ENCODE results near the gene GAL3ST3. TPM values are rescaled to one million over a fixed set of nuclear protein-coding genes. Genes with fewer than 3 reads are reported as not detected.
"Not testable (repeated sequence)": the region's sequence is repeated elsewhere in the genome, so short reads cannot be mapped to it uniquely, and the experiment has no call there.

GAL3ST3 gene
- total RNA-seq, 1 donor from 2014 or later, result not detected

DNA sequence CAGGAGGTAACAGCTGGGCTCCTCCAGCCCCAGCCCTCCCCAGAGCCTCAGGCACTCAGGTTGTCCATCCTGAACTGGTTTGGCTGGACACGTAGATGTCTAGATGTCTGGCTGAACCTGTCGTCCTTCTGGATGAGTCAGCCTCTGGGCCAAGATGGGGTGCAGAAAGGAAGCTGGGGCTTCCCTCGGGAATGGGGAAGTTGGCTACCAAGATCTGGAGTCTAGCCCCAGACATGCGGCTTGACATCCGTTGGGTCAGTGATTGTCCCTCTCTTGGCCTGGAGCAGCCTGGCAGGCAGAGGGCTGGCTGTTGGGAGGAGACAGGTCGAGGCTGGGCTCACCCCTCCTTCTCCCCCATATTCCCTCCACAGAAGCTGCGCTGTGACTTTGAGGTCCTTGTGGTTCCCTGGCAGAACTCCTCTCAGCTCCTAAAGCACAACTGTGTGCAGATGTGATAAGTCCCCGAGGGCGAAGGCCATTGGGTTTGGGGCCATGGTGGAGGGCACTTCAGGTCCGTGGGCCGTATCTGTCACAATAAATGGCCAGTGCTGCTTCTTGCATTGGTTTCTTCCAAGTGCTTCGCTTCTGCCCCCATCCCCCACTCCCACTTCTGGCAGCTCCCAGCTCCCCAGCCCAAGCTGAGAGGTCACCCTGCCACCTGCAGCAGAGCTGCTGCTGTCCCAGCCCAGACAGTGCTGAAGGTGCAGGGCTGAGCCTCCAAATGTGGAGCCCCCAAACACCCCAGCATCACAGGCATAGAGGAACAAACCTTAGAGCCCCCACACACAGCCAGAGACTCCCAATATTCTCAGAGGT lies 35.8 kb downstream of the GAL3ST3 start:
- intact Hi-C loops (cut with DNase I), result no loop called here
- ATAC-seq (peak; percentile 7 to 9), DNase-seq (no peak)
- H3K27ac ChIP-seq, result no peak overlapping the region
- H3K4me1 ChIP-seq, result peaks cover 17% of the 10 kb centered on the region
- peaks cover 22% of the 10 kb centered on the region for H3K27me3 ChIP-seq (ENCODE audit: low read depth)
- no peaks in the 10 kb centered on the region for H3K36me3 ChIP-seq
- H3K4me3 ChIP-seq, result no peak overlapping the region
- H3K9me3 ChIP-seq, result no peaks in the 10 kb centered on the region
- TF ChIP-seq, protein P1, sequence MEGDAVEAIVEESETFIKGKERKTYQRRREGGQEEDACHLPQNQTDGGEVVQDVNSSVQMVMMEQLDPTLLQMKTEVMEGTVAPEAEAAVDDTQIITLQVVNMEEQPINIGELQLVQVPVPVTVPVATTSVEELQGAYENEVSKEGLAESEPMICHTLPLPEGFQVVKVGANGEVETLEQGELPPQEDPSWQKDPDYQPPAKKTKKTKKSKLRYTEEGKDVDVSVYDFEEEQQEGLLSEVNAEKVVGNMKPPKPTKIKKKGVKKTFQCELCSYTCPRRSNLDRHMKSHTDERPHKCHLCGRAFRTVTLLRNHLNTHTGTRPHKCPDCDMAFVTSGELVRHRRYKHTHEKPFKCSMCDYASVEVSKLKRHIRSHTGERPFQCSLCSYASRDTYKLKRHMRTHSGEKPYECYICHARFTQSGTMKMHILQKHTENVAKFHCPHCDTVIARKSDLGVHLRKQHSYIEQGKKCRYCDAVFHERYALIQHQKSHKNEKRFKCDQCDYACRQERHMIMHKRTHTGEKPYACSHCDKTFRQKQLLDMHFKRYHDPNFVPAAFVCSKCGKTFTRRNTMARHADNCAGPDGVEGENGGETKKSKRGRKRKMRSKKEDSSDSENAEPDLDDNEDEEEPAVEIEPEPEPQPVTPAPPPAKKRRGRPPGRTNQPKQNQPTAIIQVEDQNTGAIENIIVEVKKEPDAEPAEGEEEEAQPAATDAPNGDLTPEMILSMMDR (IDR thresholded peaks at IDR 0.05), result no peak

DNA sequence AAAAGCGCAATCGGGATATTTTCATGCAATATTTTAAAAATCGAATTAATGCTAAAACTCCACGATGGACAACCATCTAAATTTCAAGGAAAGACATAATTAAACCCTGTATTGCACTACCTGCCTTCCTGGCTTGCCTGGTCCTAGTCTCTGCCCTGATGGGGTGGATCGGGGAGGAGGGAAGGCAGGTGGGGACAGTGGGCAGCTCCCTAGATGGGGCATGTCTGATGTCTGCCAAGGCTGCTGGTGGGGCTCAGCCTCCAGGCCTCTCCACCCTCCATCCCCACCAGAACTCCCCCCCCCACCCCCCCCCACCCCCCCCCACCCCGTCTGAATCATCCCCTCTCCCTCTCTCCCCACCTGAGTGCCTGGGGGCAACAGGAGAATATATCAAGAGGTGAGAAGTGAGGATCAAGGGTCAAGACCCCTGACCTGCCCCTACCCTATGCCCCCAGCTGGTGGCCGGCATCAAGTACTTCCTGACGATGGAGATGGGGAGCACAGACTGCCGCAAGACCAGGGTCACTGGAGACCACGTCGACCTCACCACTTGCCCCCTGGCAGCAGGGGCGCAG lies 36.5 kb downstream of the GAL3ST3 start:
- Histone ChIP-seq H3K36me3 (no peaks in the 10 kb centered on the region), H3K4me1 (peaks cover 17% of the 10 kb centered on the region), H3K4me3 (peak overlapping the region; percentile 37), H3K9me3 (no peaks in the 10 kb centered on the region), H3K27me3 (ENCODE audit: low read depth) (peaks cover 22% of the 10 kb centered on the region), H3K27ac (peak overlapping the region; percentile 77)
- ATAC-seq (no peak), DNase-seq (no peak)
- intact Hi-C loops (cut with DNase I), result no loop called here
- TF ChIP-seq, protein P1 (IDR thresholded peaks at IDR 0.05), result no peak

DNA sequence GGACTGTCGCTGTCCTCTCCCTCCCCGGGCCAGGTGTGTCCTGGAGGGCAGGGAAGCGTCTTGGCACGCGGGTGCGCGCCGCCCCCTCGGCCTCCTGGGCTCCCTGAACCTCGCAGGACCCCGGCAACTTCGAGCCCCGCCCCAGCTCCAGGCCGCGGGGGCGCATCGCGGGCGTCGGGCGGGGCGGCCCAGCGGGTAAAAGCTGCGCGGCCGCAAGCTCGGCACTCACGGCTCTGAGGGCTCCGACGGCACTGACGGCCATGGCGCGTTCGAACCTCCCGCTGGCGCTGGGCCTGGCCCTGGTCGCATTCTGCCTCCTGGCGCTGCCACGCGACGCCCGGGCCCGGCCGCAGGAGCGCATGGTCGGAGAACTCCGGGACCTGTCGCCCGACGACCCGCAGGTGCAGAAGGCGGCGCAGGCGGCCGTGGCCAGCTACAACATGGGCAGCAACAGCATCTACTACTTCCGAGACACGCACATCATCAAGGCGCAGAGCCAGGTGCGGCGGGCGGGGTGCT lies 37.1 kb downstream of the GAL3ST3 start, which contains the start of gene CST6:
CST6 (plus strand) TSS at position 224 of the 519 bp plus-strand sequence; CDS start at position 261, 37 bp downstream.
- Histone ChIP-seq H3K36me3 (no peaks in the 10 kb centered on the region), H3K4me1 (peaks cover 17% of the 10 kb centered on the region), H3K4me3 (peak within 1 kb of the TSS; percentile 37), H3K27ac (peak within 1 kb of the TSS; percentile 77), H3K9me3 (no peaks in the 10 kb centered on the region), H3K27me3 (ENCODE audit: low read depth) (peaks cover 22% of the 10 kb centered on the region)
- ATAC-seq, result peak; percentile 25 to 37
- no peak for DNase-seq
- TF ChIP-seq, protein P1 (IDR thresholded peaks at IDR 0.05), result no peak
- intact Hi-C loops (cut with DNase I), result no loop called here

DNA sequence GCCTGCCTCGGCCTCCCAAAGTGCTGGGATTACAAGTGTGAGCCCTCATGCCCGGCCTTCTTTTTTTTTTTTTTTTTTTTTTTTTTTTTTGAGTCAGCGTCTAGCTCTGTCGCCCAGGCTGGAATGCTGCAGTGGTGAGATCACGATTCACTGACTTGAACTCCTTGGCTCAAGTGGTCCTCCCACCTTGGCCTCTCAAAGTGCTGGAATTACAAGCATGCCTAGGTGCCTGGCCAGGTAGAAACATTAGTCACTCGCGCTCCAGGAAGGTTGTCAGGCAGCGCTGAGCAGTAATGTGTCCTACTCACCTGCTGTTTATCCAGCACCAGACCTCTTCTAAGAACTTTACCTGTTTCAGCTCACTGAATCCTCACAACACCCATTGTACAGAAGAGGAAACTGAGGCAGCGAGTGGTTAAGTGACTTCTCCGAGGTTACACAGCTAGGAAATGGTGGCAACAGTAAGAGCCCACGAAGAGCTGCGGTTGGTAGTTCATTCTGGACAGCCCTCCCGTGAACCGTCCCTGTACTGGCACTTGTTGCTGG lies 37.6 kb downstream of the GAL3ST3 start:
- H3K27me3 ChIP-seq (ENCODE audit: low read depth), result peaks cover 22% of the 10 kb centered on the region
- DNase-seq, result peak; percentile 86
- H3K4me3 ChIP-seq, result peak overlapping the region; percentile 37
- TF ChIP-seq, protein P1 (IDR thresholded peaks at IDR 0.05), result no peak
- no peaks in the 10 kb centered on the region for H3K36me3 ChIP-seq
- H3K4me1 ChIP-seq, result peaks cover 17% of the 10 kb centered on the region
- intact Hi-C loops (cut with DNase I), result no loop called here
- no peaks in the 10 kb centered on the region for H3K9me3 ChIP-seq
- peak overlapping the region; percentile 77 for H3K27ac ChIP-seq
- peak; percentile 91 to 95 for ATAC-seq

DNA sequence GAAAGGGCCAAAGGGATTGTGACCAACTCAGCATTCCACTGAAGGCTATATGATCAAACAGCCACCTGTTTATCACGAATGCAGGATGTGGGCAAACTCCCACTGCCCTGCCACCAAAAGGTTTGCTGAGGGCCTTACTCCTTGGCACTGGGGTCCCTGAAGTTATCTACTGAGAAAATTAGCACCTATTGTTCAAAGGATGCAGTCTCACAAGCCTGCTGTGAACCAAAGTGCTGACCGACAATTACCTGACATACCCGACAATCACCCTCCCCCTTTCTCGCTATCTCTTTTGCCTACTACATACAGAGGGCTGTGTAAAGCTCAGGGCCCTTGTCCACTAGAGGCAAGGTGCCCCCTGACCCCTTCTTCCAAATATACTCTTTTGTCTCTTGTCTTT lies 38.9 kb downstream of the GAL3ST3 start:
- H3K4me1 ChIP-seq, result peaks cover 17% of the 10 kb centered on the region
- ATAC-seq; intact Hi-C loops (cut with DNase I): not testable (repeated sequence)

More for the DNA sequence above, 38.9 kb downstream of the GAL3ST3 start:
- peaks cover 22% of the 10 kb centered on the region for H3K27me3 ChIP-seq (ENCODE audit: low read depth)
- H3K9me3 ChIP-seq, H3K36me3 ChIP-seq, H3K27ac ChIP-seq, H3K4me3 ChIP-seq, DNase-seq: not testable (repeated sequence)

All from lower lobe of right lung (tissue), 2 donors.